Endothelial cell of umbilical vein (primary cell): ENCODE measurements around the gene AUH. TPM values are rescaled to one million over a fixed set of nuclear protein-coding genes. Genes with fewer than 3 reads are reported as not detected.

ENCODE experiments used
- BruUV-seq: library from RNA; stranded (reverse); fragments of 400-500 nt; replicated peaks from 2 replicates; lab custom pipeline; 2021; lab: Mats Ljungman, UMichigan
- CTCF ChIA-PET: fragments of 300-600, 350-600 bp; sonication (Branson Sonifier 250); formaldehyde crosslinking; loops from one replicate; lab custom pipeline; 2021; ENCODE audit warnings: antibody characterized with exemption, inconsistent platforms; lab: Charles Lee
- POLR2A ChIA-PET: fragments of 300-600, 350-600 bp; sonication (Branson Sonifier 250); formaldehyde crosslinking; loops from one replicate; lab custom pipeline; 2021; ENCODE audit warnings: antibody characterized with exemption, inconsistent platforms; lab: Charles Lee
- DNase-seq: peaks from one replicate; pipeline ENCODE4 v3.0.0-alpha.2; 2011; ENCODE audit warnings: low read depth, low spot score
- FAIRE-seq: peaks from 2 replicates; lab custom pipeline; 2011; peaks lifted over from hg19 to GRCh38; lab: Jason Lieb, UNC
- H2AFZ ChIP-seq: 2 replicates; pipeline ENCODE4 v1.6.0; 2012; ENCODE audit warnings: low read depth, low read length, control low read depth, inconsistent platforms
- H3K27ac ChIP-seq: 2 replicates; pipeline ENCODE4 v1.5.1; 2011; ENCODE audit warnings: low read depth, mild to moderate bottlenecking, control low read depth, low read length, moderate library complexity; ENCODE audit not compliant: insufficient read depth
- H3K27me3 ChIP-seq, 2 experiments: 2 replicates each; pipeline versions ENCODE4 v1.6.0 to v1.6.1; 2011; ENCODE audit warnings: low read length in 2 of 2, mixed read lengths in 1 of 2; ENCODE audit not compliant: control insufficient read depth in 2 of 2, insufficient read depth in 2 of 2
- H3K36me3 ChIP-seq, 2 experiments: 2 replicates in 1 of 2; 3 replicates in 1 of 2; pipeline ENCODE4 v1.5.1; 2011; ENCODE audit warnings: low read length in 2 of 2, mild to moderate bottlenecking in 1 of 2, moderate library complexity in 1 of 2; ENCODE audit not compliant: control insufficient read depth in 2 of 2, insufficient read depth in 2 of 2; ENCODE audit errors: extremely low read depth in 1 of 2
- H3K4me1 ChIP-seq: 3 replicates; pipeline ENCODE4 v1.5.1; 2011; ENCODE audit warnings: mild to moderate bottlenecking, low read length; ENCODE audit not compliant: control insufficient read depth, insufficient read depth; ENCODE audit errors: extremely low read depth
- H3K4me2 ChIP-seq: 2 replicates; pipeline ENCODE4 v1.6.1; 2011; ENCODE audit warnings: low read length, control low read depth, mixed read lengths; ENCODE audit not compliant: insufficient read depth
- H3K4me3 ChIP-seq, 3 experiments: fragments of 200-600 bp in 1 of 3; sonication (generic), shearing (Covaris generic) in 1 of 3; replicated peaks in 1 of 3; 2 replicates each; pipeline ENCODE4 v1.5.1; 2011 to 2016; ENCODE audit warnings: control low read depth in 3 of 3, low read length in 3 of 3, mild to moderate bottlenecking in 2 of 3, inconsistent platforms in 1 of 3, low read depth in 1 of 3, moderate library complexity in 1 of 3; ENCODE audit not compliant: insufficient read depth in 1 of 3
- H3K79me2 ChIP-seq: 2 replicates; pipeline ENCODE4 v1.6.0; 2012; ENCODE audit warnings: low read length, inconsistent platforms; ENCODE audit not compliant: control insufficient read depth, insufficient read depth
- H3K9ac ChIP-seq: replicated peaks from 2 replicates; pipeline ENCODE3; 2011; ENCODE audit warnings: low read length, control low read depth; ENCODE audit not compliant: insufficient read depth; ENCODE audit errors: extremely low read depth
- H3K9me1 ChIP-seq: replicated peaks from 3 replicates; pipeline ENCODE4 v1.6.0; 2011; ENCODE audit warnings: mild to moderate bottlenecking, low read length; ENCODE audit not compliant: control insufficient read depth, insufficient read depth; ENCODE audit errors: extremely low read depth
- H3K9me3 ChIP-seq: replicated peaks from 2 replicates; pipeline ENCODE4 v1.5.1; 2012; ENCODE audit warnings: low read length, inconsistent platforms; ENCODE audit not compliant: control insufficient read depth, insufficient read depth
- H4K20me1 ChIP-seq: replicated peaks from 2 replicates; pipeline ENCODE3; 2011; ENCODE audit warnings: mild to moderate bottlenecking, low read length; ENCODE audit not compliant: control insufficient read depth, insufficient read depth; ENCODE audit errors: extremely low read depth
- EZH2 ChIP-seq: IDR thresholded peaks from 2 replicates; pipeline ENCODE4 v1.6.1; 2012; ENCODE audit warnings: borderline replicate concordance, low read depth, mild to moderate bottlenecking, moderate library complexity, low read length, inconsistent platforms; ENCODE audit not compliant: severe bottlenecking
- FOS ChIP-seq: IDR thresholded peaks from 2 replicates; pipeline ENCODE4 v1.6.1; 2011; ENCODE audit warnings: mild to moderate bottlenecking, low read length, moderate library complexity, borderline replicate concordance; ENCODE audit not compliant: insufficient read depth
- GATA2 ChIP-seq: IDR thresholded peaks from 2 replicates; pipeline ENCODE4 v1.7.0; 2011; ENCODE audit warnings: low read depth, mild to moderate bottlenecking, moderate library complexity, mixed read lengths, low read length; ENCODE audit not compliant: insufficient read length, insufficient read depth
- JUN ChIP-seq: IDR thresholded peaks from 2 replicates; pipeline ENCODE4 v1.6.1; 2011; ENCODE audit warnings: borderline replicate concordance, low read depth; ENCODE audit not compliant: insufficient read length, insufficient read depth
- MYC ChIP-seq: IDR thresholded peaks from one replicate; pipeline ENCODE4 v1.6.1; 2011; ENCODE audit warnings: mild to moderate bottlenecking, low read depth, low read length
- POLR2A ChIP-seq: IDR thresholded peaks from 2 replicates; pipeline ENCODE4 v1.6.1; 2012; ENCODE audit warnings: low read depth, mild to moderate bottlenecking, control low read depth, low read length
- POLR2AphosphoS5 ChIP-seq: IDR thresholded peaks from 2 replicates; pipeline ENCODE4 v1.6.1; 2012; ENCODE audit warnings: low read depth, mild to moderate bottlenecking, control low read depth, low read length, moderate library complexity; ENCODE audit not compliant: insufficient read depth
- dilution Hi-C: fragments of 300-500 bp; cut with MboI; formaldehyde crosslinking; loops from one replicate; pipeline ENCODE4 v1.15.0; 2019; ENCODE audit warnings: low sequenced_read_pairs; ENCODE audit not compliant: extremely low pct_ligation_motif_present
- intact Hi-C: fragments of 100-400 bp; cut with micrococcal nuclease; formaldehyde crosslinking; loops from one replicate; pipeline ENCODE4 v1.10.0; 2022
- polyA plus RNA-seq, 4 experiments: library from polyadenylated mRNA; depleted of rRNA in 3 of 4; stranded (reverse) in 3 of 4; unstranded in 1 of 4; fragments of >200 nt; gene quantifications; 2 replicates each; pipeline versions ENCODE4 v1.2.1 to v1.2.3, GENCODE V29; 2011 to 2012; ENCODE audit warnings: missing spikeins in 1 of 4
- total RNA-seq: library from RNA; stranded (reverse); gene quantifications from 2 replicates; pipeline ENCODE4 v1.2.3, GENCODE V29; 2021
- TF ChIP-seq, protein P1 (sequence below): IDR thresholded peaks from 2 replicates; pipeline ENCODE4 v1.6.1; 2011; ENCODE audit not compliant: insufficient read depth, insufficient read length
- TF ChIP-seq, protein P2 (sequence below), 2 donors: IDR thresholded peaks; 1 replicate in 1 of 2; 2 replicates in 1 of 2; pipeline ENCODE4 v1.5.1; 2011; ENCODE audit warnings: low read length in 2 of 2, mild to moderate bottlenecking in 2 of 2, moderate library complexity in 2 of 2, control low read depth in 1 of 2, inconsistent platforms in 1 of 2, low read depth in 1 of 2; ENCODE audit not compliant: insufficient read depth in 1 of 2; ENCODE audit errors: extremely low read depth in 1 of 2

AUH gene
- total and polyA plus RNA-seq, 2 donors (not counting 3 experiments of a cell fraction or from before 2014, with no cell fraction given) = 2.3 to 9.2 TPM

DNA sequence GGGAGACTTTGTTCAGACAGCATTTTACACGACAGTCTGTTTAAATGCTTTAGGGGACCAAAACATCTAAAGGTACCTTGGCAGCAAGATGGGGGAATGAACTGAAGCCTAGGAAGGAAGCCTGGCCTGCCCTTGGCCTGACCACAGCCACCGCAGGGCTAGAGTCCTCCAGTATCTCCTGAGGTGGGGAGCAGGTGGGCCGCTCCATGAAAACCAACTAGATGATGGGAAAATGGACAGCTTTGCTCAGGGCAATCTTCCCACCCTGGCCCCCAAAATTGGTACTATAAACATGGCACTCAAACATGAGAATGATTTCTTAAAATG lies 153.3 kb downstream of the AUH start:
- Histone ChIP-seq H3K9ac (no peak overlapping the region), H3K4me2 (no peak overlapping the region), H3K36me3 (no peaks in the 10 kb centered on the region), H3K79me2 (no peaks in the 10 kb centered on the region), H3K27ac (no peak overlapping the region), H4K20me1 (no peaks in the 10 kb centered on the region), H3K4me3 (no peak overlapping the region), H3K9me3 (no peaks in the 10 kb centered on the region), H3K9me1 (no peaks in the 10 kb centered on the region), H3K27me3 (no peaks in the 10 kb centered on the region), H2AFZ (no peak overlapping the region), H3K4me1 (no peaks in the 10 kb centered on the region)
- CTCF ChIA-PET = interaction anchor here (1.1 to 1.2 kb wide), 2 partner anchors 11 to 42 kb away, joined by 3 read pairs; no protein-coding TSS in a partner anchor
- FAIRE-seq = no peak
- dilution Hi-C loops (no loop called here), intact Hi-C loops (no loop called here)
- TF ChIP-seq MYC = no peak
- TF ChIP-seq GATA2 = no peak
- TF ChIP-seq, protein P1, sequence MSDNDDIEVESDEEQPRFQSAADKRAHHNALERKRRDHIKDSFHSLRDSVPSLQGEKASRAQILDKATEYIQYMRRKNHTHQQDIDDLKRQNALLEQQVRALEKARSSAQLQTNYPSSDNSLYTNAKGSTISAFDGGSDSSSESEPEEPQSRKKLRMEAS = no peak
- TF ChIP-seq POLR2A = no peak
- no peak for TF ChIP-seq EZH2
- TF ChIP-seq, protein P2, sequence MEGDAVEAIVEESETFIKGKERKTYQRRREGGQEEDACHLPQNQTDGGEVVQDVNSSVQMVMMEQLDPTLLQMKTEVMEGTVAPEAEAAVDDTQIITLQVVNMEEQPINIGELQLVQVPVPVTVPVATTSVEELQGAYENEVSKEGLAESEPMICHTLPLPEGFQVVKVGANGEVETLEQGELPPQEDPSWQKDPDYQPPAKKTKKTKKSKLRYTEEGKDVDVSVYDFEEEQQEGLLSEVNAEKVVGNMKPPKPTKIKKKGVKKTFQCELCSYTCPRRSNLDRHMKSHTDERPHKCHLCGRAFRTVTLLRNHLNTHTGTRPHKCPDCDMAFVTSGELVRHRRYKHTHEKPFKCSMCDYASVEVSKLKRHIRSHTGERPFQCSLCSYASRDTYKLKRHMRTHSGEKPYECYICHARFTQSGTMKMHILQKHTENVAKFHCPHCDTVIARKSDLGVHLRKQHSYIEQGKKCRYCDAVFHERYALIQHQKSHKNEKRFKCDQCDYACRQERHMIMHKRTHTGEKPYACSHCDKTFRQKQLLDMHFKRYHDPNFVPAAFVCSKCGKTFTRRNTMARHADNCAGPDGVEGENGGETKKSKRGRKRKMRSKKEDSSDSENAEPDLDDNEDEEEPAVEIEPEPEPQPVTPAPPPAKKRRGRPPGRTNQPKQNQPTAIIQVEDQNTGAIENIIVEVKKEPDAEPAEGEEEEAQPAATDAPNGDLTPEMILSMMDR (IDR thresholded peaks at IDR 0.05; ENCODE audit: extremely low read depth in 1 of 2, insufficient read depth in 1 of 2, low read depth in 1 of 2, low read length in 2 of 2) = no peak
- no peak for TF ChIP-seq POLR2AphosphoS5
- no peak for TF ChIP-seq JUN
- TF ChIP-seq FOS = no peak
- BruUV-seq = no TSS peak
- POLR2A ChIA-PET = no interaction called here
- no peak for DNase-seq
